ENCODE results near the gene SLC27A4. TPM values are rescaled to one million over a fixed set of nuclear protein-coding genes. Genes with fewer than 3 reads are reported as not detected.

SLC27A4 gene
- total RNA-seq, 1 donor from 2014 or later, result 9.4 TPM

- H3K27me3 ChIP-seq (ENCODE audit: control insufficient read depth in 3 of 3, insufficient read depth in 3 of 3, low read length in 3 of 3), result no peaks in the 10 kb centered on the region
- peaks cover 11 to 15% (median 13%) of the 10 kb centered on the region in 3 donors for H3K4me1 ChIP-seq (ENCODE audit: control insufficient read depth in 3 of 3, insufficient read depth in 3 of 3, low read length in 3 of 3)
- H3K9me3 ChIP-seq (ENCODE audit: control insufficient read depth in 3 of 3, low read length in 3 of 3), result no peaks in the 10 kb centered on the region
- peaks cover 30 to 34% (median 32%) of the 10 kb centered on the region in 3 donors for H3K36me3 ChIP-seq (ENCODE audit: control insufficient read depth in 3 of 3, insufficient read depth in 3 of 3, low read length in 3 of 3)
- H3K9ac ChIP-seq (ENCODE audit: low read depth in 1 of 3, low read length in 3 of 3), result peak overlapping the region; percentile 77 to 84 (median 83)
- peak overlapping the region; percentile 78 to 87 (median 81) for H3K4me3 ChIP-seq (ENCODE audit: low read length in 3 of 3)
- H3K27ac ChIP-seq (ENCODE audit: low read depth, low read length), result no peak overlapping the region
Measured at GRCh38 chr9:128340691-128341434, 536 bp downstream of the SLC27A4 start.

- no peaks in the 10 kb centered on the region for H3K9me3 ChIP-seq (ENCODE audit: control insufficient read depth in 3 of 3, low read length in 3 of 3)
- H3K4me3 ChIP-seq (ENCODE audit: low read length in 3 of 3), result peak overlapping the region; percentile 78 to 87 (median 81)
- H3K27ac ChIP-seq (ENCODE audit: low read depth, low read length), result no peak overlapping the region
- peaks cover 11 to 15% (median 13%) of the 10 kb centered on the region in 3 donors for H3K4me1 ChIP-seq (ENCODE audit: control insufficient read depth in 3 of 3, insufficient read depth in 3 of 3, low read length in 3 of 3)
- H3K36me3 ChIP-seq (ENCODE audit: control insufficient read depth in 3 of 3, insufficient read depth in 3 of 3, low read length in 3 of 3), result peaks cover 31 to 37% (median 34%) of the 10 kb centered on the region in 3 donors
- H3K9ac ChIP-seq (ENCODE audit: low read depth in 1 of 3, low read length in 3 of 3), result peak overlapping the region; percentile 77 to 84 (median 83)
- no peaks in the 10 kb centered on the region for H3K27me3 ChIP-seq (ENCODE audit: control insufficient read depth in 3 of 3, insufficient read depth in 3 of 3, low read length in 3 of 3)
Measured at GRCh38 chr9:128341435-128341849, 1.1 kb downstream of the SLC27A4 start.

- peaks cover 11 to 15% (median 13%) of the 10 kb centered on the region in 3 donors for H3K4me1 ChIP-seq (ENCODE audit: control insufficient read depth in 3 of 3, insufficient read depth in 3 of 3, low read length in 3 of 3)
- no peak overlapping the region for H3K27ac ChIP-seq (ENCODE audit: low read depth, low read length)
- no peak overlapping the region for H3K9ac ChIP-seq (ENCODE audit: low read depth in 1 of 3, low read length in 3 of 3)
- no peak overlapping the region for H3K4me3 ChIP-seq (ENCODE audit: low read length in 3 of 3)
- H3K9me3 ChIP-seq (ENCODE audit: control insufficient read depth in 3 of 3, low read length in 3 of 3), result no peaks in the 10 kb centered on the region
- H3K36me3 ChIP-seq (ENCODE audit: control insufficient read depth in 3 of 3, insufficient read depth in 3 of 3, low read length in 3 of 3), result peaks cover 43 to 47% (median 46%) of the 10 kb centered on the region in 3 donors
- H3K27me3 ChIP-seq (ENCODE audit: control insufficient read depth in 3 of 3, insufficient read depth in 3 of 3, low read length in 3 of 3), result no peaks in the 10 kb centered on the region
Measured at GRCh38 chr9:128342971-128343680, 2.8 kb downstream of the SLC27A4 start.

- Histone ChIP-seq H3K4me1 (ENCODE audit: control insufficient read depth in 3 of 3, insufficient read depth in 3 of 3, low read length in 3 of 3) (peaks cover 11 to 15% (median 13%) of the 10 kb centered on the region in 3 donors), H3K9me3 (ENCODE audit: control insufficient read depth in 3 of 3, low read length in 3 of 3) (no peaks in the 10 kb centered on the region), H3K27ac (ENCODE audit: low read depth, low read length) (no peak overlapping the region), H3K36me3 (ENCODE audit: control insufficient read depth in 3 of 3, insufficient read depth in 3 of 3, low read length in 3 of 3) (peaks cover 48 to 54% (median 52%) of the 10 kb centered on the region in 3 donors), H3K27me3 (ENCODE audit: control insufficient read depth in 3 of 3, insufficient read depth in 3 of 3, low read length in 3 of 3) (no peaks in the 10 kb centered on the region), H3K9ac (ENCODE audit: low read depth in 1 of 3, low read length in 3 of 3) (no peak overlapping the region), H3K4me3 (ENCODE audit: low read length in 3 of 3) (no peak overlapping the region)
Measured at GRCh38 chr9:128343855-128344254, 3.5 kb downstream of the SLC27A4 start.

- Histone ChIP-seq H3K36me3 (ENCODE audit: control insufficient read depth in 3 of 3, insufficient read depth in 3 of 3, low read length in 3 of 3) (peaks cover 60 to 65% (median 64%) of the 10 kb centered on the region in 3 donors), H3K9me3 (ENCODE audit: control insufficient read depth in 3 of 3, low read length in 3 of 3) (no peaks in the 10 kb centered on the region), H3K9ac (ENCODE audit: low read depth in 1 of 3, low read length in 3 of 3) (no peak overlapping the region), H3K4me1 (ENCODE audit: control insufficient read depth in 3 of 3, insufficient read depth in 3 of 3, low read length in 3 of 3) (peaks cover 6 to 10% (median 8%) of the 10 kb centered on the region in 3 donors), H3K4me3 (ENCODE audit: low read length in 3 of 3) (no peak overlapping the region), H3K27me3 (ENCODE audit: control insufficient read depth in 3 of 3, insufficient read depth in 3 of 3, low read length in 3 of 3) (no peaks in the 10 kb centered on the region), H3K27ac (ENCODE audit: low read depth, low read length) (no peak overlapping the region)
Measured at GRCh38 chr9:128344931-128345605, 4.7 kb downstream of the SLC27A4 start.

GRCh38 chr9:128349125-128349524 lies 8.8 kb downstream of the SLC27A4 start:
- no peaks in the 10 kb centered on the region for H3K27me3 ChIP-seq (ENCODE audit: control insufficient read depth in 3 of 3, insufficient read depth in 3 of 3, low read length in 3 of 3)
- H3K4me3 ChIP-seq (ENCODE audit: low read length in 3 of 3), result no peak overlapping the region
- peaks cover 64 to 67% (median 65%) of the 10 kb centered on the region in 3 donors for H3K36me3 ChIP-seq (ENCODE audit: control insufficient read depth in 3 of 3, insufficient read depth in 3 of 3, low read length in 3 of 3)

GRCh38 chr9:128349772-128350171 lies 9.4 kb downstream of the SLC27A4 start:
- peaks cover 58 to 63% (median 59%) of the 10 kb centered on the region in 3 donors for H3K36me3 ChIP-seq (ENCODE audit: control insufficient read depth in 3 of 3, insufficient read depth in 3 of 3, low read length in 3 of 3)
- no peaks in the 10 kb centered on the region for H3K27me3 ChIP-seq (ENCODE audit: control insufficient read depth in 3 of 3, insufficient read depth in 3 of 3, low read length in 3 of 3)

More at GRCh38 chr9:128349125-128349524, 8.8 kb downstream of the SLC27A4 start:
- Histone ChIP-seq H3K9me3 (ENCODE audit: control insufficient read depth in 3 of 3, low read length in 3 of 3) (no peaks in the 10 kb centered on the region), H3K27ac (ENCODE audit: low read depth, low read length) (no peak overlapping the region), H3K4me1 (ENCODE audit: control insufficient read depth in 3 of 3, insufficient read depth in 3 of 3, low read length in 3 of 3) (no peaks in the 10 kb centered on the region), H3K9ac (ENCODE audit: low read depth in 1 of 3, low read length in 3 of 3) (no peak overlapping the region)

GRCh38 chr9:128355451-128355850 lies 15.1 kb downstream of the SLC27A4 start:
- H3K4me3 ChIP-seq (ENCODE audit: low read length in 3 of 3), result no peak overlapping the region
- H3K36me3 ChIP-seq (ENCODE audit: control insufficient read depth in 3 of 3, insufficient read depth in 3 of 3, low read length in 3 of 3), result peaks cover 29 to 33% (median 32%) of the 10 kb centered on the region in 3 donors
- no peak overlapping the region for H3K9ac ChIP-seq (ENCODE audit: low read depth in 1 of 3, low read length in 3 of 3)
- no peaks in the 10 kb centered on the region for H3K4me1 ChIP-seq (ENCODE audit: control insufficient read depth in 3 of 3, insufficient read depth in 3 of 3, low read length in 3 of 3)
- no peak overlapping the region for H3K27ac ChIP-seq (ENCODE audit: low read depth, low read length)
- no peaks in the 10 kb centered on the region for H3K27me3 ChIP-seq (ENCODE audit: control insufficient read depth in 3 of 3, insufficient read depth in 3 of 3, low read length in 3 of 3)
- no peaks in the 10 kb centered on the region for H3K9me3 ChIP-seq (ENCODE audit: control insufficient read depth in 3 of 3, low read length in 3 of 3)

More at GRCh38 chr9:128349772-128350171, 9.4 kb downstream of the SLC27A4 start:
- H3K9me3 ChIP-seq (ENCODE audit: control insufficient read depth in 3 of 3, low read length in 3 of 3), result no peaks in the 10 kb centered on the region
- H3K4me1 ChIP-seq (ENCODE audit: control insufficient read depth in 3 of 3, insufficient read depth in 3 of 3, low read length in 3 of 3), result no peaks in the 10 kb centered on the region
- no peak overlapping the region for H3K27ac ChIP-seq (ENCODE audit: low read depth, low read length)
- H3K4me3 ChIP-seq (ENCODE audit: low read length in 3 of 3), result no peak overlapping the region
- H3K9ac ChIP-seq (ENCODE audit: low read depth in 1 of 3, low read length in 3 of 3), result no peak overlapping the region

GRCh38 chr9:128358090-128358489 lies 17.8 kb downstream of the SLC27A4 start:
- Histone ChIP-seq H3K27me3 (ENCODE audit: control insufficient read depth in 3 of 3, insufficient read depth in 3 of 3, low read length in 3 of 3) (no peaks in the 10 kb centered on the region), H3K4me3 (ENCODE audit: low read length in 3 of 3) (no peak overlapping the region), H3K9me3 (ENCODE audit: control insufficient read depth in 3 of 3, low read length in 3 of 3) (no peaks in the 10 kb centered on the region), H3K27ac (ENCODE audit: low read depth, low read length) (no peak overlapping the region), H3K4me1 (ENCODE audit: control insufficient read depth in 3 of 3, insufficient read depth in 3 of 3, low read length in 3 of 3) (peaks cover 10 to 14% (median 11%) of the 10 kb centered on the region in 3 donors), H3K9ac (ENCODE audit: low read depth in 1 of 3, low read length in 3 of 3) (no peak overlapping the region), H3K36me3 (ENCODE audit: control insufficient read depth in 3 of 3, insufficient read depth in 3 of 3, low read length in 3 of 3) (peaks cover 19 to 24% (median 23%) of the 10 kb centered on the region in 3 donors)

All from skeletal muscle tissue (tissue), 4 donors.